ENCODE results near the gene SYMPK.

The SYMPK gene

GRCh38 chr19:45826934-45827333, 36.0 kb downstream of the SYMPK start:
- in situ Hi-C loops (cut with MboI; ENCODE audit: low sequenced_read_pairs) = no loop called here

GRCh38 chr19:45825917-45826893, 36.7 kb downstream of the SYMPK start:
- in situ Hi-C loops (cut with MboI; ENCODE audit: low sequenced_read_pairs) = no loop called here

GRCh38 chr19:45825263-45825605, 37.7 kb downstream of the SYMPK start:
- in situ Hi-C loops (cut with MboI; ENCODE audit: low sequenced_read_pairs) = no loop called here

GRCh38 chr19:45824531-45825262, 38.2 kb downstream of the SYMPK start:
- in situ Hi-C loops (cut with MboI; ENCODE audit: low sequenced_read_pairs) = no loop called here

GRCh38 chr19:45824041-45824471, 38.9 kb downstream of the SYMPK start:
- in situ Hi-C loops (cut with MboI; ENCODE audit: low sequenced_read_pairs) = no loop called here

GRCh38 chr19:45823182-45823581, 39.8 kb downstream of the SYMPK start:
- in situ Hi-C loops (cut with MboI; ENCODE audit: low sequenced_read_pairs) = no loop called here

GRCh38 chr19:45822716-45823115, 40.2 kb downstream of the SYMPK start:
- in situ Hi-C loops (cut with MboI; ENCODE audit: low sequenced_read_pairs) = no loop called here

GRCh38 chr19:45821570-45821969, 41.4 kb downstream of the SYMPK start:
- in situ Hi-C loops (cut with MboI; ENCODE audit: low sequenced_read_pairs) = no loop called here

GRCh38 chr19:45821103-45821521, 41.8 kb downstream of the SYMPK start:
- in situ Hi-C loops (cut with MboI; ENCODE audit: low sequenced_read_pairs) = no loop called here

- in situ Hi-C loops (cut with MboI; ENCODE audit: low sequenced_read_pairs) = no loop called here
Measured at GRCh38 chr19:45820413-45821102, 42.4 kb downstream of the SYMPK start.

- in situ Hi-C loops (cut with MboI; ENCODE audit: low sequenced_read_pairs) = no loop called here
Measured at GRCh38 chr19:45819769-45820168, 43.2 kb downstream of the SYMPK start.

- in situ Hi-C loops (cut with MboI; ENCODE audit: low sequenced_read_pairs) = no loop called here
Measured at GRCh38 chr19:45817725-45818301, 45.1 kb downstream of the SYMPK start.

GRCh38 chr19:45817010-45817724, 45.8 kb downstream of the SYMPK start:
- in situ Hi-C loops (cut with MboI; ENCODE audit: low sequenced_read_pairs) = no loop called here

GRCh38 chr19:45816236-45817009, 46.5 kb downstream of the SYMPK start:
- in situ Hi-C loops (cut with MboI; ENCODE audit: low sequenced_read_pairs) = no loop called here

- in situ Hi-C loops (cut with MboI; ENCODE audit: low sequenced_read_pairs) = no loop called here
Measured at GRCh38 chr19:45815481-45816216, 47.3 kb downstream of the SYMPK start.

GRCh38 chr19:45814851-45815480, 48.0 kb downstream of the SYMPK start, which contains the start of gene RSPH6A:
Gene RSPH6A, minus strand, starts transcription at chr19:45815308. Its CDS starts 132 bp downstream, at chr19:45815176.
- in situ Hi-C loops (cut with MboI; ENCODE audit: low sequenced_read_pairs) = no loop called here

GRCh38 chr19:45814166-45814780, 48.7 kb downstream of the SYMPK start:
- in situ Hi-C loops (cut with MboI; ENCODE audit: low sequenced_read_pairs) = no loop called here

GRCh38 chr19:45812297-45812696, 50.6 kb downstream of the SYMPK start:
- in situ Hi-C loops (cut with MboI; ENCODE audit: low sequenced_read_pairs) = no loop called here

Data from HL-60/S4 (cell line).